MCF 10A (cell line): ENCODE results near the gene CAPN11. TPM values are rescaled to one million over a fixed set of nuclear protein-coding genes. Genes with fewer than 3 reads are reported as not detected.

Experiments
- BruUV-seq: library from RNA; stranded (reverse); fragments of 400-500 nt; replicated peaks from 2 replicates; lab custom pipeline; 2021; lab: Mats Ljungman, UMichigan
- CTCF ChIA-PET: fragments of 300-600 bp; sonication (Branson Sonifier 250); formaldehyde crosslinking; extraction: SDS; loops from one replicate; lab custom pipeline; 2021; ENCODE audit warnings: antibody characterized with exemption, inconsistent platforms; lab: Yijun Ruan, JAX
- POLR2A ChIA-PET: fragments of 300-600, 350-650 bp; sonication (Branson Sonifier 250); formaldehyde crosslinking; extraction: SDS; loops from one replicate; lab custom pipeline; 2020; ENCODE audit warnings: antibody characterized with exemption, inconsistent platforms; lab: Yijun Ruan, JAX
- DNase-seq: peaks from one replicate; pipeline ENCODE4 v3.0.0-alpha.2; 2018; ENCODE audit not compliant: unreplicated experiment
- H3K27ac Mint-ChIP-seq: one replicate; pipeline ENCODE4 v1.8.0; 2022; ENCODE audit warnings: mild to moderate bottlenecking, low read depth, mixed read lengths; ENCODE audit not compliant: unreplicated experiment
- H3K27me3 Mint-ChIP-seq: one replicate; pipeline ENCODE4 v1.8.0; 2022; ENCODE audit warnings: mixed read lengths; ENCODE audit not compliant: insufficient read depth, unreplicated experiment
- H3K36me3 Mint-ChIP-seq: one replicate; pipeline ENCODE4 v1.8.0; 2022; ENCODE audit warnings: mild to moderate bottlenecking, moderate library complexity, mixed read lengths; ENCODE audit not compliant: insufficient read depth, unreplicated experiment
- H3K4me1 Mint-ChIP-seq: one replicate; pipeline ENCODE4 v1.8.0; 2022; ENCODE audit warnings: mixed read lengths; ENCODE audit not compliant: insufficient read depth, unreplicated experiment
- H3K4me3 Mint-ChIP-seq: one replicate; pipeline ENCODE4 v1.8.0; 2022; ENCODE audit warnings: mild to moderate bottlenecking, moderate library complexity, mixed read lengths; ENCODE audit not compliant: unreplicated experiment
- H3K9me3 Mint-ChIP-seq: one replicate; pipeline ENCODE4 v1.8.0; 2022; ENCODE audit warnings: mixed read lengths; ENCODE audit not compliant: unreplicated experiment
- intact Hi-C: fragments of 100-400 bp; cut with micrococcal nuclease; formaldehyde crosslinking; loops from 2 replicates; pipeline ENCODE4 v1.14.1; 2022
- total RNA-seq: library from RNA; stranded (reverse); gene quantifications from 2 replicates; pipeline ENCODE4 v1.2.3, GENCODE V29; 2022
- TF ChIP-seq, protein P1 (sequence below): fragments of 200-600 bp; IDR thresholded peaks from one replicate; pipeline ENCODE4 v1.8.0; 2022; ENCODE audit warnings: antibody characterized with exemption, mild to moderate bottlenecking; ENCODE audit not compliant: unreplicated experiment

Gene CAPN11
- total RNA-seq, 1 experiment from 2014 or later = not detected

DNA sequence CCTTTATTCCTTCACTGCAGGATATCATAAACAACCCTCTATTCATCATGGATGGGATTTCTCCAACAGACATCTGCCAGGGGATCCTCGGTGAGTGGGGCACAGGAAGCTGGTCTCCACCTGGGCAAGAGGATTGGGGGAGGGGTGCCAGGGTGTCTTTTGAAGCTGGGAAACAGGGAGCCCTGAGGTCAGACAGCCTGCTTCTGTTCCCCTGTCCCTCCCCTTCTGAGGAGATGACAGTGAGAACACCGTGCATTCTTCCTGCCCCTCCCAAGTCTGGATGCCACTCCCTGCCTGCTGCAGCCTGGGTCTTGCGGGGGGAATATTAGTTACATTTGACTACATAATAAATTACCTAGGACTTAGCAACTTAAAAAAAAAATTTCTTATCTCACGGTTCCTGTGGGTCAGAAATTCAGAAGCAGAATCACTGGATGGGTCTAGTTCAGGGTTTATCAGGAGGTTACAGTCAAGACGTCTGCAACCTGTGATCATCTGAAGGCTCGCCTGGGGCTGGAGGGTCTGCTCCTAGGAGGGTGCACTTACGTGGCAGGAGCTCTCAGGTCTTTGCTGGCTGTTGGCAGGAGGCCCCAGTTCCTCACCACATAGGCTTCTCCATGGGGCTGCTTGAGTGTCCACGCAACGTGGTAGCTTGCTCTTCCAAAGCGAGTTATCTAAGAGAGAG, 11.4 kb downstream of the CAPN11 start:
- peaks cover 12% of the 10 kb centered on the region for H3K27me3 Mint-ChIP-seq
- H3K27ac Mint-ChIP-seq = no peak overlapping the region
- no peaks in the 10 kb centered on the region for H3K36me3 Mint-ChIP-seq
- peaks cover 16% of the 10 kb centered on the region for H3K4me1 Mint-ChIP-seq
- no peaks in the 10 kb centered on the region for H3K9me3 Mint-ChIP-seq
- no TSS peak for BruUV-seq
- intact Hi-C loops = no loop called here
- DNase-seq = peak; percentile 9
- ChIA-PET CTCF (interaction anchor here (0.6 to 4.9 kb wide), 7 partner anchors 53 to 86 kb away, joined by 3 to 38 read pairs (median 4); no protein-coding TSS in a partner anchor), POLR2A (interaction anchor here (1.0 to 3.0 kb wide), 2 partner anchors 23 to 77 kb away, joined by 3 to 11 read pairs; partner anchors contain the start of gene HSP90AB1)
- TF ChIP-seq, protein P1, sequence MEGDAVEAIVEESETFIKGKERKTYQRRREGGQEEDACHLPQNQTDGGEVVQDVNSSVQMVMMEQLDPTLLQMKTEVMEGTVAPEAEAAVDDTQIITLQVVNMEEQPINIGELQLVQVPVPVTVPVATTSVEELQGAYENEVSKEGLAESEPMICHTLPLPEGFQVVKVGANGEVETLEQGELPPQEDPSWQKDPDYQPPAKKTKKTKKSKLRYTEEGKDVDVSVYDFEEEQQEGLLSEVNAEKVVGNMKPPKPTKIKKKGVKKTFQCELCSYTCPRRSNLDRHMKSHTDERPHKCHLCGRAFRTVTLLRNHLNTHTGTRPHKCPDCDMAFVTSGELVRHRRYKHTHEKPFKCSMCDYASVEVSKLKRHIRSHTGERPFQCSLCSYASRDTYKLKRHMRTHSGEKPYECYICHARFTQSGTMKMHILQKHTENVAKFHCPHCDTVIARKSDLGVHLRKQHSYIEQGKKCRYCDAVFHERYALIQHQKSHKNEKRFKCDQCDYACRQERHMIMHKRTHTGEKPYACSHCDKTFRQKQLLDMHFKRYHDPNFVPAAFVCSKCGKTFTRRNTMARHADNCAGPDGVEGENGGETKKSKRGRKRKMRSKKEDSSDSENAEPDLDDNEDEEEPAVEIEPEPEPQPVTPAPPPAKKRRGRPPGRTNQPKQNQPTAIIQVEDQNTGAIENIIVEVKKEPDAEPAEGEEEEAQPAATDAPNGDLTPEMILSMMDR = no peak
- no peak overlapping the region for H3K4me3 Mint-ChIP-seq

DNA sequence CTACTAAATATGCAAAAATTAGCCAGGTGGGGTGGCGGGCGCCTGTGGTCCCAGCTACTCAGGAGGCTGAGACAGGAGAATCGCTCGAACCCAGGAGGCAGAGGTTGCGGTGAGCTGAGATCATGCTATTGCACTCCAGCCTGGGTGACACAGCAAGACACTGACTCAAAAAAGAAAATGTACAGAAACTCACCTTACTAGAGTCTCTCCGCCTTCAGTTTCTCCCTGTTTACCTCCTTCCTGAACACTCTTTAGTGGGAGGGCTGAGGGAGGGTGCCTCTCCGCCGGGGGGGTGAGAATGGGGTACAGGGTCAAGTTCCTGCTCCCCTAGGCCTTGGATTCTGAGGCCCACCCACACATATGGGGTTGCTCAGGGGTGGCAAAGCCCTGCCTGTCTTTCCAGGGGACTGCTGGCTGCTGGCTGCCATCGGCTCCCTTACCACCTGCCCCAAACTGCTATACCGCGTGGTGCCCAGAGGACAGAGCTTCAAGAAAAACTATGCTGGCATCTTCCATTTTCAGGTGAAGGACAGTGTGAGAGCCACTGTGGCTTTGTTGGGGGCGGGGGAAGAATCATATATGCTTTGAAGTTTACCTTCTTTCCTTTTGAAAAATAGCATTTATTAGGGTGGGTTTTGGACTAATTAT, 13.4 kb downstream of the CAPN11 start:
- DNase-seq = no peak
- TF ChIP-seq, protein P1 = no peak
- peaks cover 16% of the 10 kb centered on the region for H3K4me1 Mint-ChIP-seq
- H3K27ac Mint-ChIP-seq = no peak overlapping the region
- no peaks in the 10 kb centered on the region for H3K9me3 Mint-ChIP-seq
- H3K4me3 Mint-ChIP-seq = no peak overlapping the region
- POLR2A ChIA-PET = interaction anchor here (0.7 to 1.5 kb wide), 6 partner anchors 30 to 84 kb away, joined by 3 to 9 read pairs (median 4); partner anchors contain the start of genes HSP90AB1 and SLC29A1
- intact Hi-C loops = loop anchor here (1.0 to 2.0 kb wide), 4 partner anchors 49 to 167 kb away; partner anchors contain the start of gene HSP90AB1
- H3K36me3 Mint-ChIP-seq = no peaks in the 10 kb centered on the region
- BruUV-seq = no TSS peak
- CTCF ChIA-PET = interaction anchor here (0.6 to 4.9 kb wide), 27 partner anchors 10 to 166 kb away, joined by 3 to 38 read pairs (median 6); partner anchors contain the start of genes HSP90AB1 and MYMX
- H3K27me3 Mint-ChIP-seq = no peaks in the 10 kb centered on the region

DNA sequence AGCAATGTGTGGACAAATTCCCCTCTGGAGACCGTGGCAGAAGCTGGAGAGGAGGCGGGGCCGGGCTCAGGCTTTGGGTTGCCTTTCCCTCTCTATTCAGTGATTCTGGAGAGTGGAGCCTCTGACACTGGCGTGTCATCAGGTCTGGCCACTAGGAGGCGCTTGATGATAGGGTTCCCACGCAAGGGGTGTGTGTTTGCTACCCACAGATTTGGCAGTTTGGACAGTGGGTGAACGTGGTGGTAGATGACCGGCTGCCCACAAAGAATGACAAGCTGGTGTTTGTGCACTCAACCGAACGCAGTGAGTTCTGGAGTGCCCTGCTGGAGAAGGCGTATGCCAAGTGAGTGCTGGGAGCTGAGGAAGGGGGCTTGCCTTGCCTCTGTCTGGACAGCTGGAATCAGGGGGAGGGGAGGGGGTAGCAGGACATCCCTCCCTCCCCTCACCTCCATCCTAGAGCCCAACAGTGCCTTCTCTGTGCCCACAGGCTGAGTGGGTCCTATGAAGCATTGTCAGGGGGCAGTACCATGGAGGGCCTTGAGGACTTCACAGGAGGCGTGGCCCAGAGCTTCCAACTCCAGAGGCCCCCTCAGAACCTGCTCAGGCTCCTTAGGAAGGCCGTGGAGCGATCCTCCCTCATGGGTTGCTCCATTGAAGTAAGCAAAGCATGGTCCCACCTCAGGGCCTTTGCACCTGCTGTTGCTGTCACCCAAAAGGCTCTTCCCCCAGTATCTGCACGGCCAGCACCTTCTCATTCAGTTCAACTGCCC, 14.3 kb downstream of the CAPN11 start:
- intact Hi-C loops = loop anchor here (1.0 to 2.0 kb wide), 4 partner anchors 48 to 166 kb away; partner anchors contain the start of gene HSP90AB1
- peak; percentile 84 for DNase-seq
- POLR2A ChIA-PET = interaction anchor here (0.5 to 1.5 kb wide), 7 partner anchors 51 to 164 kb away, joined by 3 to 9 read pairs (median 3); partner anchors contain the start of genes HSP90AB1 and SLC29A1
- CTCF ChIA-PET = interaction anchor here (0.6 to 4.9 kb wide), 35 partner anchors 10 to 1760 kb away, joined by 3 to 38 read pairs (median 5); partner anchors contain the start of genes HSP90AB1 and MYMX
- TF ChIP-seq, protein P1 = peak; percentile 85
- H3K4me1 Mint-ChIP-seq = peaks cover 16% of the 10 kb centered on the region
- H3K27ac Mint-ChIP-seq = no peak overlapping the region
- no peaks in the 10 kb centered on the region for H3K9me3 Mint-ChIP-seq
- no TSS peak for BruUV-seq
- no peak overlapping the region for H3K4me3 Mint-ChIP-seq
- H3K36me3 Mint-ChIP-seq = no peaks in the 10 kb centered on the region
- no peaks in the 10 kb centered on the region for H3K27me3 Mint-ChIP-seq
